ENCODE results near the gene RNF222.

DNA sequence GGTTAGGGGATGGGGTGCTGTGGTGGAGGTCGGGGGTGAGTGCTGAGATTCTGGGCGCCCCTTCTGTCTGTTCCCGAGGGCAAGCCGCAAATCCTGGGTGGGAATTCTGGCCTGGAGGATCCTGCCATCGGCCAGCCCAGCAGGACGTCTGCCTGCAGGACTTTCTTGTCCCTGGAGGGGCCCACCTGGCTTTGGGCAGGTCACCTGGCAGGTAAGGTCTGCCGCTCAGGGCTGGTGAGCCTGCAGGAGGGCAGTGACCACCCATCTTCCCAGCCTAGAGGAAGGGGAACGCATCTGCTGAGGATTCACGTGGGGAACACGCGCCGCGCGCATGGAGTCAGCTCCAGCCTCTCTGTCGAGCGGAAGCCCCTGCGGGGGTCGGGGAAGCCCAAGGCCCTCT is 5.4 kb downstream of the RNF222 start:
- no peak for TF ChIP-seq YY1 (IDR thresholded peaks at IDR 0.05; ENCODE audit: insufficient read depth, insufficient read length)
- no peak for TF ChIP-seq SUZ12 (IDR thresholded peaks at IDR 0.05; ENCODE audit: extremely low read depth, insufficient read depth, insufficient read length)

All from NT2/D1 (cell line).